Measurements from ENCODE around the gene MCRIP2.

Gene MCRIP2

GRCh38 chr16:648781-649589 is 7.4 kb downstream of the MCRIP2 start, which contains the start of gene WDR90:
WDR90 (plus strand) TSS chr16:649365; CDS start chr16:649417, 52 bp downstream.
- DNase-seq (ENCODE audit: low read depth), result no peak

DNA sequence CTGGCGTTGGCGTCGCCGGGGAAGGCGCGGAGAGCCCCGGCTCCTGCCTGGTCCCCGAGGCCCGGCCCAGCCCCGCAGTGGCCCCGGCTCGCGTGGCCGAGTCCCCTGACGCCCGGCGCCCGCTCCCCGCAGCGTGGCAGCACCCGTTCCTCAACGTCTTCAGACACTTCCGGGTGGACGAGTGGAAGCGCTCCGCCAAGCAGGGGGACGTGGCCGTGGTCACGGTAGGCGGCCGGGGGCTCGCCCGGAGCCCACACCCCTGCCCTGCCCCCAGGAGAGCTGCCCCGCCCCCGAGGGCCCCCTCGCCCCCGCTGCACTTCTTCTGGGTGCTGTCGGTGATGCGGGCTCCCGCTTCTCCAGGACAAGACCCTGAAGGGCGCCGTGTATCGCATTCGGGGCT is 8.0 kb downstream of the MCRIP2 start:
- DNase-seq (ENCODE audit: low read depth), result no peak

DNA sequence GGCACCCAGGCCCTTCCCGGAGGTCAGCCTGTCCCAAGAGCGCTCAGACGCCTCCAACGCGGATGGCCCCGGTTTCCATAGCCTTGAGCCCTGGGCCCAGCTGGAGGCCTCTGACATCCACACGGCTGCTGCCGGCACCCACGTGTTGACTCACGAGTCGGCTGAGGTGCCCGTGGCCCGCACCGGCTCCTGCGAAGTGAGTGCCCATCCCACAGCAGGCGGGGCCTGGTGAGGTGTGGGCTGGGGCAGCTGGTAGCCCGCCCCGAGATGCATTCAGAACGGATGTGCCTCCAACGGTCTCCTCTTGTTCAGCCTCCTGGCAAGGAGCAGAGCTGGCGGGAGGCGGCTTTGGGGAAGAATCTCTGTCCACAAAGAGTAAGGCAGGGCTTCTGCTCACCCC is 10.2 kb downstream of the MCRIP2 start:
- no peak for DNase-seq (ENCODE audit: low read depth)

DNA sequence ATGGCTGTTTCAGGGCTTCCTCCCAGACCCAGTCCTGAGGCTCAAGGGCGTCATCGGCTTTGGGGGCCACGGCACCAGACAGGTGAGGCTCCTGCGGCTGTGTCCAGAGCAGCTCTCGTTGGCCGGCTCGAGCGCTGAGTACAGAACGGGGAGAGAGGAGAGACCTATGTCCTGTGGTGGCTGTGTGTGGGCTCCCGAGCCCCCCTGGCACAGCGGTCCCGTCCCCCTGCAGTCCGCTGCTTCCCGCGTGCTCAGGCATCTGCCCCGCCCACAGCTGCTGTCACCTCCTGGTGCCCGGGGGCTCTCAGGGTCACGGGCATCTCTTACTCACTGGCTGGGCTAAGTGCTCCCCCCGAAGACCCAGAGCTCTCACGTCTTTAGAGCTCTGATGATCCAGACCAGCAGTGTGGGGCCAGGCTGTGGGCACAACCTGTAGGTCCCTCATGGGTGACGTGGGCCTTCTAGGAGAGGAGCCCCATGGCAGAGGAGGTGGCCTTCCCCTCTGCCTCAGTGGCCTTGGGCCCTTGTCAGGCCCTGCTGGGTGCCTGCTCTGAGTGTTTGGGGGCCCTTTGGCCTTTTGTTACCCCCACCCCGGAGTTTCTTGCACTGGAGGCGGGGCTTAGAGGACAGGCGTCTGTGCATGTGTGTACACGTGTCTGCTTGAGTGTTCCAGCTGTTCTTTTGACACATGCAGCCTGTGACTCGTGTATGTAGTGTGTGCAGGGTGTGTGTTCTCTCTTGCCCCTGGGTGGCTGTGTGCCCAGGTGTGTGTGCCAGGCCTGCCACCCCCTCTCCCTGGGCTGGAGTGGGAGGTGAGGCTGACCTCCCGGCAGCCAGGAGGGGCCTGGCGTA is 11.1 kb downstream of the MCRIP2 start:
- no peak for DNase-seq (ENCODE audit: low read depth)

GRCh38 chr16:654034-654433 is 12.4 kb downstream of the MCRIP2 start:
- DNase-seq (ENCODE audit: low read depth), result no peak

GRCh38 chr16:657487-657886 is 15.9 kb downstream of the MCRIP2 start:
- no peak for DNase-seq (ENCODE audit: low read depth)

- no peak for DNase-seq (ENCODE audit: low read depth)
Observed at GRCh38 chr16:658679-659571, 17.3 kb downstream of the MCRIP2 start.

GRCh38 chr16:659618-660017 is 18.0 kb downstream of the MCRIP2 start:
- no peak for DNase-seq (ENCODE audit: low read depth)

DNA sequence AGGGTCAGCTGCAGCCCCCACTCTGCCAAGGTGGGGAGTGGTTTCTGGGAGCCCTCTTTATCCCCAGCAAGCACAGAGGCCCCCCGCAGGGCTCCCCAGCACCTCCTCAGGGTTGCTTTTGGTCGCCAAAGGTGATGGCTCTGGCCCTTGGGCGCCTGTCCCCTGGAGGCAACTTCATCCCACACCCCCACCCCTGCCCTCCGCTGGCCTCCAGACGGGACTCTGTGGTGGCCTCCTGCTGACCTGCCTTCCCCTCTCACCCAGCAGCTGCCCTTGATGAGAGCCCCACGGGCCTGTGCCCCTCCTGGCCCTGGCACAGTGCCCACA is 18.5 kb downstream of the MCRIP2 start:
- no peak for DNase-seq (ENCODE audit: low read depth)

- DNase-seq (ENCODE audit: low read depth), result no peak
Observed at GRCh38 chr16:660459-661183, 19.0 kb downstream of the MCRIP2 start.

DNA sequence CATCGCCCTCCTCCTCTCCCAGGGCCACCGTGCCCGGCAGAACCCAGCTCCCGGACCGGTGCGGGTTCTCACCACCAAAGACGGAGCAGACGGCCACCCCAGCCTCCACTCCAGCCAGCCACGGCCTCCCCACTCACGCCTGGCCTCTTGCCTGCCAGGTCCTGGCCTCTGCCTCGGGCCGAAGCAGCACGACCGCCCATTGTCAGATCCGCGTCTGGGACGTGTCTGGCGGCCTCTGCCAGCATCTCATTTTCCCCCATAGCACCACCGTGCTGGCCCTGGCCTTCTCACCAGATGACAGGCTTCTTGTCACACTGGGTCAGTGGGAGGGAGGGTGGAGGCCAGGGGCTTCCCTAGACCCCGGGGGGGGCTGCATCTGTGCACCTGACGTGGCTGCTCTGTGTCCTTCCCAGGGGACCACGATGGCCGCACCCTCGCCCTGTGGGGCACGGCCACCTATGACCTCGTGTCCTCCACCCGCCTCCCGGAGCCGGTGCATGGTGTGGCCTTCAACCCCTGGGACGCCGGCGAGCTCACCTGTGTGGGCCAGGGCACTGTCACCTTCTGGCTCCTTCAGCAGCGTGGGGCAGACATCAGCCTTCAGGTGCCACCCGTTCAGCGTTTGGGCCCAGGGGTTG is 19.7 kb downstream of the MCRIP2 start:
- DNase-seq (ENCODE audit: low read depth), result no peak

DNA sequence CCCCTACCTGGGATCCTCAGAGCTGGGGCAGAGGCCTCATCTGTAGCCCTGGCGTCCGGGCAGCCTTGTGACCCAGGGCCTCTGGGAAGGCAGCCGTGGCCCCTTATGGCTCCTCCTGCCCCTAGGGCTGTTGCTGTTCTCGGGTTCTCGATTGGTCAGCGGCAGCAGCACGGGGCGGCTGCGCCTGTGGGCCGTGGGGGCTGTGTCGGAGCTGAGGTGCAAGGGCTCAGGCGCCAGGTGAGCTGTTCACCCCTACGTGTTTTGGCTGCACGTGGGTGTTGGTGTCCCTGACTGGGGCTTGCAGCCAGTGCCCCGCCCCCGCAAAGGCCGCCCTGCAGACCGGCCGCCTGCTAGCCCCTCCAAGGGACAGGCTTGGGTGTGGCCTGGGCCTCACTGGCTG is 20.5 kb downstream of the MCRIP2 start:
- no peak for DNase-seq (ENCODE audit: low read depth)

DNA sequence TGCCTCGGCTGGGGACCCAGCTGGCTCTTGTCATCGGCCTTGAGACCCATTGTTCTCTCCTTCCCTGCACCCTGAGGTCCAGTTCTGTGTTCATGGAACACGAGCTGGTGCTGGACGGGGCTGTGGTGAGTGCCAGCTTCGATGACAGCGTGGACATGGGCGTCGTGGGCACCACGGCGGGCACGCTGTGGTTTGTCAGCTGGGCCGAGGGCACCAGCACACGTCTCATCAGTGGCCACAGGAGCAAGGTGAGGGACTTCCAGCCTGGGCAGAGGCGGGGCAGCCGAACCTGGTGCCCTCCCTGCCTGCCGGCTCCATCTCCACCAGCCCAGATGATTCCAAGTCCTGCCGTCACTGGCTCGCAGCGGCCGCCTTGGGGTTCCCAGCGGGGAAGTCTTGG is 21.0 kb downstream of the MCRIP2 start:
- DNase-seq (ENCODE audit: low read depth), result no peak

DNA sequence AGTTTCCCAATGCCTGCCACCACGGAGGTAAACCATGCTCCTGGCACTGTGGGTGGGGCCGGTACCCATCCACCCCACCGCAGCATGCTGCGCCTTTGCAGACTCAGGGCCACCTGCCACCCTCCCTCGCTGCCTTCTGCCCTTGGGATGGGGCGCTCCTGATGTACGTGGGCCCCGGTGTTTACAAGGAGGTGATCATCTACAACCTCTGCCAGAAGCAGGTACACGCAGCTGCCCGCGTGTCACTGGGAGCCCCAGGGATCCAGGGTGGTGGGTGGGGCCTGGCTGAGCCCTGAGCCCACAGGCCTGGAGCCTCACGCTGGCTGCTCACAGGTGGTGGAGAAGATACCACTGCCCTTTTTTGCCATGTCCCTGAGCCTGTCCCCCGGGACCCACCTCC is 24.9 kb downstream of the MCRIP2 start:
- DNase-seq (ENCODE audit: low read depth), result no peak

DNA sequence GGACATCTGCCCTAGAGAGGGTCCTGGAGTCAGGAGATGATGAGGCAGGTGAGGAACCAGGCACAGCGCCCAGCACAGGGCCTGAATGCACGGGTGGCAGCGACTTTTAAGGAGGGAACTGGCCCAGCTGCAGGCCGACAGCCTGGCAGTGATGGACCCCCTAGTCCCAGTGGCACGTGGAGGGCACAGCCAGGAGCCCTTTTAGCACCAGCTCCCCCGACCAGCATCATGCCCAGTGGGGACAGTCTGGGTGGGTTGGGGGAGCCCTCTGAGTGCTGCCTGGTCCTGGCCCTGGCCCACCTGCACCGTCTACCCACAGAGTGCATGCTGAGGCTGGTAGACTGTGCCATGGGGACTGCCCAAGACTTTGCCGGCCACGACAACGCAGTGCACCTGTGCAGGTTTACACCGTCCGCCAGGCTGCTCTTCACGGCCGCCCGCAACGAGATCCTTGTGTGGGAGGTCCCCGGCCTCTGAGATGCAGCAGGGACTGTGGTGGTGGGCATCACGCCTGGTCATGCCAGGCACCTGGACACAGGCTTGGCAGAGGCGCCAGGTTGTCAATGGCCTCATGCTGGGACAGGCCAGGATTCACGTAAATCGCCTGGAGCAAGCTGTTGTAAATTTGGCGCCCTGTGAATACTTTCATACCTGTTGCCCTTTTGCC is 25.6 kb downstream of the MCRIP2 start:
- no peak for DNase-seq (ENCODE audit: low read depth)

DNA sequence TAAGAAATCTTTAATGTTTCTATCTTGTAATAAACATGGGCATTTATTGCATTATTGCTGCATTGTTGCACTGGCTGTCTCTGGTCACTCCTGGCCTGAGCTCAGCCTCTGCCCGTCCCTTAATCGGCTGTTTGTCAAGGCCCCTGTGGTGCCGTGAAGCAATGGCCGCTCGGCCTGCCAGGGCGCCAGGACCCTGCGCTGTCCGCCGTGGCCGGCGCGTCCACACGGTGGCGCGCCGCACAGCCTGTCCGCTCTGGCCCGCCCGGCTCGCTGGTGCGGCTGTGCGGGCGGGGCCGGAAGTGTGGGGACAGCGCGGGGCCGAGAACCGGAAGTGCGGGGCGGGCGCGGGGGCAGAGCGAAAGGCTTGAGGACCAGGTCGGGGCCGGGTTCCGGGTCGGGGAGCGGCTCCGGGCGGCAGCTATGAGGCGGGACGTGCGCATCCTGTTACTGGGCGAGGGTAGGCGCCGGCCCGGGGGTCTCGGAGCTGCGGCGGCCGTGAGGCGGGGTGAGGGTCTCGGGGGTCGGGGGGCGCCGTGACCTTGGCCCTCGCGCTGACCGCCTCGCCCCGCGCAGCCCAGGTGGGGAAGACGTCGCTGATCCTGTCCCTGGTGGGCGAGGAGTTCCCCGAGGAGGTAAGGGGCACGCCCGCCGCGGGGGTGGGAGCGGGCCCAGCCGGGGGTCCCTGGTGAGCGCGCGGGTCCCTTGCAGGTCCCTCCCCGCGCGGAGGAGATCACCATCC is 26.3 kb downstream of the MCRIP2 start, which contains the start of gene RHOT2:
Gene RHOT2, plus strand, starts transcription at position 353 of the 739 bp plus-strand sequence. Its CDS starts 68 bp downstream, at position 421.
- no peak for DNase-seq (ENCODE audit: low read depth)

GRCh38 chr16:668519-669171 is 27.0 kb downstream of the MCRIP2 start:
- DNase-seq (ENCODE audit: low read depth), result no peak

GRCh38 chr16:669666-670065 is 28.0 kb downstream of the MCRIP2 start:
- DNase-seq (ENCODE audit: low read depth), result no peak
